Measurements from ENCODE around the gene NFIA. TPM values are rescaled to one million over a fixed set of nuclear protein-coding genes. Genes with fewer than 3 reads are reported as not detected.

The NFIA gene
- total RNA-seq, 1 experiment from 2014 or later: 65.4 TPM

DNA sequence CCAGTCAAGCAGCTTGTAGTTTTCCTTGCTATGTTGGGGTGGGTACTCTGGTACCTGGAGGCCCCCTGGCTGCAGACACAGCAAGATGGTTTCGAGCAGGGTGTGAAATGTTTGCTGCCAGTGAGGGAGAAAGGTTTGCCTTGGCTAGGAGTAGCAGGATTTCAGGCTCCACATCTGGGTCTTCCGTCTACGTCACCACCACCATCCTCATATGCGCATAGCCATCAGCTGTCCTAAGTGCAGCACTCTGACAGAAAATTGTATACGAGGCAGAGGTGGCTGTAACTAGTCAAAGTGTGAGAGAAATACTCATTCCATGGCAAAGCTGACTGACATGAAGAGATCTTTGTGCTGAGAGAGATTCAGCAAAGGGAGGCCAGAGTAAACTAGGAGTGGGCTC lies 212.6 kb downstream of the NFIA start:
- no TSS peak for BruUV-seq (replicated peaks)
- POLR2A ChIA-PET (ENCODE audit: low non-redundant PET): no interaction called here
- TF ChIP-seq, protein P1, sequence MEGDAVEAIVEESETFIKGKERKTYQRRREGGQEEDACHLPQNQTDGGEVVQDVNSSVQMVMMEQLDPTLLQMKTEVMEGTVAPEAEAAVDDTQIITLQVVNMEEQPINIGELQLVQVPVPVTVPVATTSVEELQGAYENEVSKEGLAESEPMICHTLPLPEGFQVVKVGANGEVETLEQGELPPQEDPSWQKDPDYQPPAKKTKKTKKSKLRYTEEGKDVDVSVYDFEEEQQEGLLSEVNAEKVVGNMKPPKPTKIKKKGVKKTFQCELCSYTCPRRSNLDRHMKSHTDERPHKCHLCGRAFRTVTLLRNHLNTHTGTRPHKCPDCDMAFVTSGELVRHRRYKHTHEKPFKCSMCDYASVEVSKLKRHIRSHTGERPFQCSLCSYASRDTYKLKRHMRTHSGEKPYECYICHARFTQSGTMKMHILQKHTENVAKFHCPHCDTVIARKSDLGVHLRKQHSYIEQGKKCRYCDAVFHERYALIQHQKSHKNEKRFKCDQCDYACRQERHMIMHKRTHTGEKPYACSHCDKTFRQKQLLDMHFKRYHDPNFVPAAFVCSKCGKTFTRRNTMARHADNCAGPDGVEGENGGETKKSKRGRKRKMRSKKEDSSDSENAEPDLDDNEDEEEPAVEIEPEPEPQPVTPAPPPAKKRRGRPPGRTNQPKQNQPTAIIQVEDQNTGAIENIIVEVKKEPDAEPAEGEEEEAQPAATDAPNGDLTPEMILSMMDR (conservative IDR thresholded peaks at IDR 0.05; ENCODE audit: low read depth, low read length): no peak
- TF ChIP-seq EZH2 (IDR thresholded peaks at IDR 0.05; ENCODE audit: borderline replicate concordance, low read depth, low read length, poor library complexity, severe bottlenecking): no peak
- CTCF ChIA-PET: no interaction called here
- no peak for DNase-seq (ENCODE audit: low spot score)
- no peaks in the 10 kb centered on the region for H3K4me1 ChIP-seq (ENCODE audit: insufficient read depth, low read length, poor library complexity, severe bottlenecking)
- no peaks in the 10 kb centered on the region for H3K36me3 ChIP-seq (ENCODE audit: insufficient read depth, low read length, poor library complexity, severe bottlenecking)
- H3K9me3 ChIP-seq (ENCODE audit: low read depth, low read length, poor library complexity, severe bottlenecking): no peaks in the 10 kb centered on the region
- no peak overlapping the region for H3K27ac ChIP-seq (ENCODE audit: low read depth, low read length, poor library complexity, severe bottlenecking)
- intact Hi-C loops (cut with micrococcal nuclease; ENCODE audit: unreplicated experiment): no loop called here
- no peak overlapping the region for H3K4me3 ChIP-seq (ENCODE audit: low read depth, low read length, poor library complexity, severe bottlenecking)
- H3K27me3 ChIP-seq (replicated peaks; ENCODE audit: insufficient read depth, low read depth, low read length, poor library complexity): no peaks in the 10 kb centered on the region

DNA sequence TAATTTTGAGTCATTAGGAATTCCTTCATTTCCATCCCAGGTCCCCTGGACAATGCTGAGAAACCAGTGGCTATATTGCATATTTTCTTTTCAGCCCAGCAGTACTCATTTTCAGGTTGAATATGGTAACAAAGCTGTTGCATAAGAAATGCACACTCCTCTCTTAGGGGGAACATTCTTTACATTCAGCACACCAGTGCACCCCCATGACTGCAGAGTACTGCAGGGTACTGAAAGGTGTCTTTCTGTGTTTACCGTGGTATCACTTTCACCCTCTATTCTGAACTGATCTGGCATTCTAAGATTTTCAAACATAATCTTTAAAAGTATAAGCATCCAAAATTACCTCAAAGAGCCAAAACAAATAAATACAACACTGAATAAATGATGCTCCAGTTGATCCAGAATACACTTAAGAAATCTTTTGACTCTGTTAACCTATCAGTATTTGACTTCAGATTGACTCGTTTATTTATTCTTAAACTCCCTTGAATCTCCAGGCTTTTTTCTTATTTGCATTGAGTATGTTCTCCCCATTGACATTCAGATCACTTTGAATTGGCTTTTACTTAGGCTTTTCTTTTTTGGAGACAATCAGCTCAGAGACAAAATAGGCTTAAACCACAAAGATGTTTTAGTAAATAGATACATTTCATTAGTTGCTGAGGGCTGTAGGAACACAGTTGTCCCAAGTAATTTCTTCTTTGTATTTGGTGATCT lies 213.6 kb downstream of the NFIA start:
- no peaks in the 10 kb centered on the region for H3K36me3 ChIP-seq (ENCODE audit: insufficient read depth, low read length, poor library complexity, severe bottlenecking)
- CTCF ChIA-PET: no interaction called here
- TF ChIP-seq, protein P1 (conservative IDR thresholded peaks at IDR 0.05; ENCODE audit: low read depth, low read length): no peak
- no peak for TF ChIP-seq EZH2 (IDR thresholded peaks at IDR 0.05; ENCODE audit: borderline replicate concordance, low read depth, low read length, poor library complexity, severe bottlenecking)
- H3K4me1 ChIP-seq (ENCODE audit: insufficient read depth, low read length, poor library complexity, severe bottlenecking): peaks cover 1% of the 10 kb centered on the region
- H3K9me3 ChIP-seq (ENCODE audit: low read depth, low read length, poor library complexity, severe bottlenecking): no peaks in the 10 kb centered on the region
- POLR2A ChIA-PET (ENCODE audit: low non-redundant PET): no interaction called here
- no TSS peak for BruUV-seq (replicated peaks)
- H3K4me3 ChIP-seq (ENCODE audit: low read depth, low read length, poor library complexity, severe bottlenecking): no peak overlapping the region
- H3K27ac ChIP-seq (ENCODE audit: low read depth, low read length, poor library complexity, severe bottlenecking): no peak overlapping the region
- H3K27me3 ChIP-seq (replicated peaks; ENCODE audit: insufficient read depth, low read depth, low read length, poor library complexity): no peaks in the 10 kb centered on the region
- intact Hi-C loops (cut with micrococcal nuclease; ENCODE audit: unreplicated experiment): no loop called here
- DNase-seq (ENCODE audit: low spot score): no peak

DNA sequence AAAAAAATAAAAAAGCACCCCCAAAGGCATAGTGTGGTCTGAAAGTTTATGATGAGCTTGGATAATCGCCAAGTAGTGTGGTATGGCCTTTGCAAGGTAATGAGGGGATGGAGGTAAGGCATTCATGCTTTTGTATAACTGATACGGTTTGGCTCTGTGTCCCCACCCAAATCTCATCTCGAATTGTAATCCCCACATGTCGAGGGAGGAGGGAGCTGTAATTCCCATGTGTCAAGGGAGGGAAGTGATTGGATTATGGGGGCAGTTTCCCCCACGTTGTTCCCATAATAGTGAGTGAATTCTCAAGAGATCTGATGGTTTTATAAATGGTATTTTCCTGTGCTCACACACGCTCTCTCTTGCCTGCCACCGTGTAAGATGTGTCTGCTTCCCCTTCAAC lies 215.5 kb downstream of the NFIA start:
- no peak for TF ChIP-seq EZH2 (IDR thresholded peaks at IDR 0.05; ENCODE audit: borderline replicate concordance, low read depth, low read length, poor library complexity, severe bottlenecking)
- TF ChIP-seq, protein P1 (conservative IDR thresholded peaks at IDR 0.05; ENCODE audit: low read depth, low read length): no peak
- H3K27me3 ChIP-seq (replicated peaks; ENCODE audit: insufficient read depth, low read depth, low read length, poor library complexity): no peaks in the 10 kb centered on the region
- no TSS peak for BruUV-seq (replicated peaks)
- no peak overlapping the region for H3K4me3 ChIP-seq (ENCODE audit: low read depth, low read length, poor library complexity, severe bottlenecking)
- no peaks in the 10 kb centered on the region for H3K9me3 ChIP-seq (ENCODE audit: low read depth, low read length, poor library complexity, severe bottlenecking)
- no peak for DNase-seq (ENCODE audit: low spot score)
- H3K36me3 ChIP-seq (ENCODE audit: insufficient read depth, low read length, poor library complexity, severe bottlenecking): no peaks in the 10 kb centered on the region
- ChIA-PET POLR2A (ENCODE audit: low non-redundant PET) (no interaction called here), CTCF (no interaction called here)
- H3K4me1 ChIP-seq (ENCODE audit: insufficient read depth, low read length, poor library complexity, severe bottlenecking): peaks cover 13% of the 10 kb centered on the region
- intact Hi-C loops (cut with micrococcal nuclease; ENCODE audit: unreplicated experiment): no loop called here
- no peak overlapping the region for H3K27ac ChIP-seq (ENCODE audit: low read depth, low read length, poor library complexity, severe bottlenecking)
